Neural cell (in vitro differentiated cells): Measurements from ENCODE around the gene HIGD1C. TPM values are rescaled to one million over a fixed set of nuclear protein-coding genes. Genes with fewer than 3 reads are reported as not detected.

ENCODE experiments used
- H2AFZ ChIP-seq: fragments of 200-600, 300-800 bp; sonication (generic), shearing (Covaris generic); 2 replicates; pipeline ENCODE4 v1.6.0; 2014; ENCODE audit warnings: low read depth, mild to moderate bottlenecking, antibody characterized with exemption, low read length, moderate library complexity
- H3F3A ChIP-seq: fragments of 200-600 bp; shearing (Covaris generic); 2 replicates; pipeline ENCODE4 v1.6.1; 2016; ENCODE audit warnings: mild to moderate bottlenecking, moderate library complexity, mixed read lengths, antibody characterized with exemption, low read length; ENCODE audit not compliant: insufficient read depth, poor library complexity, severe bottlenecking
- H3K27ac ChIP-seq: fragments of 200-600, 300-800 bp; sonication (generic), shearing (Covaris generic); 2 replicates; pipeline ENCODE4 v1.5.1; 2014; ENCODE audit warnings: mild to moderate bottlenecking, low read length, moderate library complexity
- H3K27me3 ChIP-seq: fragments of 300-800, 200-600 bp; sonication (generic), shearing (Covaris generic); 2 replicates; pipeline ENCODE4 v1.6.0; 2014; ENCODE audit warnings: mild to moderate bottlenecking, low read depth, low read length, moderate library complexity; ENCODE audit not compliant: insufficient read depth
- H3K36me3 ChIP-seq: fragments of 300-800, 200-600 bp; sonication (generic), shearing (Covaris generic); 2 replicates; pipeline ENCODE4 v1.5.1; 2014; ENCODE audit warnings: mild to moderate bottlenecking, antibody characterized with exemption, low read length, moderate library complexity; ENCODE audit not compliant: insufficient read depth
- H3K4me2 ChIP-seq: fragments of 300-800, 200-600 bp; sonication (generic), shearing (Covaris generic); 2 replicates; pipeline ENCODE4 v1.6.0; 2014; ENCODE audit warnings: mild to moderate bottlenecking, low read length
- H3K4me3 ChIP-seq: fragments of 300-800, 200-600 bp; sonication (generic), shearing (Covaris generic); 2 replicates; pipeline ENCODE4 v1.5.1; 2014; ENCODE audit warnings: mild to moderate bottlenecking, low read length, moderate library complexity
- H3K79me2 ChIP-seq: fragments of 200-600 bp; shearing (Covaris generic); replicated peaks from 2 replicates; pipeline ENCODE4 v1.6.0; 2014; ENCODE audit warnings: mild to moderate bottlenecking, low read length, moderate library complexity; ENCODE audit not compliant: insufficient read depth
- H3K9ac ChIP-seq: fragments of 300-800, 200-600 bp; sonication (generic), shearing (Covaris generic); 2 replicates; pipeline ENCODE4 v1.6.1; 2016; ENCODE audit warnings: mild to moderate bottlenecking, low read length, mixed read lengths
- H3K9me2 ChIP-seq: fragments of 200-600 bp; shearing (Covaris generic); 2 replicates; pipeline ENCODE4 v1.6.1; 2016; ENCODE audit warnings: mild to moderate bottlenecking, low read length, mixed read lengths; ENCODE audit not compliant: insufficient read depth
- H3K9me3 ChIP-seq: fragments of 200-600, 300-800 bp; sonication (generic), shearing (Covaris generic); 2 replicates; pipeline ENCODE4 v1.6.1; 2016; ENCODE audit warnings: mild to moderate bottlenecking, mixed run types, low read length, moderate library complexity, mixed read lengths
- H4K20me1 ChIP-seq: fragments of 200-600 bp; shearing (Covaris generic); 2 replicates; pipeline ENCODE4 v1.6.1; 2016; ENCODE audit warnings: mild to moderate bottlenecking, mixed run types; ENCODE audit not compliant: insufficient read depth
- EP300 ChIP-seq: fragments of 450-650 bp; conservative IDR thresholded peaks from 2 replicates; pipeline ENCODE4 v1.6.1; 2014; ENCODE audit warnings: antibody characterized with exemption, mild to moderate bottlenecking, moderate library complexity; ENCODE audit not compliant: poor library complexity, severe bottlenecking
- EZH2 ChIP-seq: fragments of 200-600, 300-800 bp; shearing (Covaris generic), sonication (generic); IDR thresholded peaks from 2 replicates; pipeline ENCODE4 v1.6.1; 2014; ENCODE audit warnings: antibody characterized with exemption, low read length, borderline replicate concordance, mild to moderate bottlenecking; ENCODE audit not compliant: insufficient read depth, poor library complexity, severe bottlenecking
- MXI1 ChIP-seq: fragments of 450-650 bp; conservative IDR thresholded peaks from 2 replicates; pipeline ENCODE4 v1.6.1; 2014; ENCODE audit warnings: antibody characterized with exemption, mild to moderate bottlenecking; ENCODE audit not compliant: poor library complexity, severe bottlenecking
- POLR2AphosphoS5 ChIP-seq: IDR thresholded peaks from 2 replicates; pipeline ENCODE4 v1.6.1; 2012
- RAD21 ChIP-seq: fragments of 450-650 bp; conservative IDR thresholded peaks from 2 replicates; pipeline ENCODE4 v1.6.1; 2014; ENCODE audit warnings: antibody characterized with exemption, mild to moderate bottlenecking, moderate library complexity
- SMC3 ChIP-seq: fragments of 450-650 bp; conservative IDR thresholded peaks from 2 replicates; pipeline ENCODE4 v1.6.1; 2014; ENCODE audit warnings: antibody characterized with exemption, mild to moderate bottlenecking, moderate library complexity; ENCODE audit not compliant: poor library complexity
- TAF1 ChIP-seq: IDR thresholded peaks from 2 replicates; pipeline ENCODE4 v1.6.1; 2012; ENCODE audit warnings: low read depth
- polyA plus RNA-seq: library from polyadenylated mRNA; depleted of rRNA; stranded (reverse); fragments of >200 nt; gene quantifications from 2 replicates; pipeline ENCODE4 v1.2.3, GENCODE V29; 2014
- TF ChIP-seq, protein P1 (sequence below): IDR thresholded peaks from 2 replicates; pipeline ENCODE4 v1.6.1; 2012; ENCODE audit warnings: borderline replicate concordance
- TF ChIP-seq, protein P2 (sequence below): fragments of 450-650 bp; IDR thresholded peaks from 2 replicates; pipeline ENCODE4 v1.5.1; 2014; ENCODE audit warnings: antibody characterized with exemption, mild to moderate bottlenecking, moderate library complexity; ENCODE audit not compliant: poor library complexity, severe bottlenecking

HIGD1C gene
- polyA plus RNA-seq, 1 donor from 2014 or later = not detected

DNA sequence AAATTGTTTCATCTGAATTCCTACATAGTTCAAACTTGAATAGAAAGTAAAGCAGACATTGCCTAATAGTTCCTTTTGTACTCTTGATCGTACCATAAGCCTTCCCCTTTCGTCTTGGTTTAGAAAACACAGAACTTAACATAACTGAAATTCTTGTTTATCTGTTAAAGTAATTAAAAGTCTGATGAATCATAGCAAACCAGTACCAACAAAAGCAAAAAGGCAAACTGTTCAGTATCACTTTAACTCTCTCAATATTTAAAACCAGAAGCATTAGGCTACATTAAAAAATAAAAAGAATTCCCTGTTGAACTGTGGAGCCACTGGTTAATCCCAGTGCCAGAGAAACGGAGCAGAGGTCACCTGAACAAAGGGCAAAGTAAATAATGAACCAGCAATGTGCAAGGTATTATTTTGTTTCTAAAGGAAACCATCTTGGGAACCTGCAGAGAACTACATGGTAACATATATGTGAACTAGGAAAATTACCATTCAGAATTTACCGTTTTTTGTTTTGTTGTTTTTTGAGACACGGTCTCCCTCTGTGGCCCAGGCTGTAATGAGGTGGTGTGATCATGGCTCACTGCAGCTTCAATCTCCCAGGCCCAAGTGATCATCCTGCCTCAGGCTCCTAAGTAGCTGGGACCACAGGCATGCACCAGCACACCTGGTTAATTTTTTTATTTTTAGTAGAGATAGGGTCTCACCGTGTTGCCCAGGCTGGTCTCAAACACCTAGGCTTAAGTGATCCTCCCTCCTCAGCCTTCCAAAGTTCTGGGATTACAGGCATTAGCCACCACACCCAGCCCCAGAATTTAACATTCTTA is 17.1 kb upstream of the HIGD1C start:
- Histone ChIP-seq H3K4me3 (no peak overlapping the region), H3K9me3 (no peaks in the 10 kb centered on the region), H3K9ac (no peak overlapping the region), H2AFZ (no peak overlapping the region), H3F3A (no peaks in the 10 kb centered on the region), H3K9me2 (no peaks in the 10 kb centered on the region), H3K4me2 (no peak overlapping the region), H3K36me3 (no peaks in the 10 kb centered on the region), H3K27me3 (no peaks in the 10 kb centered on the region), H3K27ac (no peak overlapping the region), H3K79me2 (no peaks in the 10 kb centered on the region), H4K20me1 (no peaks in the 10 kb centered on the region)
- TF ChIP-seq, protein P1, sequence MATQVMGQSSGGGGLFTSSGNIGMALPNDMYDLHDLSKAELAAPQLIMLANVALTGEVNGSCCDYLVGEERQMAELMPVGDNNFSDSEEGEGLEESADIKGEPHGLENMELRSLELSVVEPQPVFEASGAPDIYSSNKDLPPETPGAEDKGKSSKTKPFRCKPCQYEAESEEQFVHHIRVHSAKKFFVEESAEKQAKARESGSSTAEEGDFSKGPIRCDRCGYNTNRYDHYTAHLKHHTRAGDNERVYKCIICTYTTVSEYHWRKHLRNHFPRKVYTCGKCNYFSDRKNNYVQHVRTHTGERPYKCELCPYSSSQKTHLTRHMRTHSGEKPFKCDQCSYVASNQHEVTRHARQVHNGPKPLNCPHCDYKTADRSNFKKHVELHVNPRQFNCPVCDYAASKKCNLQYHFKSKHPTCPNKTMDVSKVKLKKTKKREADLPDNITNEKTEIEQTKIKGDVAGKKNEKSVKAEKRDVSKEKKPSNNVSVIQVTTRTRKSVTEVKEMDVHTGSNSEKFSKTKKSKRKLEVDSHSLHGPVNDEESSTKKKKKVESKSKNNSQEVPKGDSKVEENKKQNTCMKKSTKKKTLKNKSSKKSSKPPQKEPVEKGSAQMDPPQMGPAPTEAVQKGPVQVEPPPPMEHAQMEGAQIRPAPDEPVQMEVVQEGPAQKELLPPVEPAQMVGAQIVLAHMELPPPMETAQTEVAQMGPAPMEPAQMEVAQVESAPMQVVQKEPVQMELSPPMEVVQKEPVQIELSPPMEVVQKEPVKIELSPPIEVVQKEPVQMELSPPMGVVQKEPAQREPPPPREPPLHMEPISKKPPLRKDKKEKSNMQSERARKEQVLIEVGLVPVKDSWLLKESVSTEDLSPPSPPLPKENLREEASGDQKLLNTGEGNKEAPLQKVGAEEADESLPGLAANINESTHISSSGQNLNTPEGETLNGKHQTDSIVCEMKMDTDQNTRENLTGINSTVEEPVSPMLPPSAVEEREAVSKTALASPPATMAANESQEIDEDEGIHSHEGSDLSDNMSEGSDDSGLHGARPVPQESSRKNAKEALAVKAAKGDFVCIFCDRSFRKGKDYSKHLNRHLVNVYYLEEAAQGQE = no peak
- no peak for TF ChIP-seq MXI1
- TF ChIP-seq TAF1 = no peak
- no peak for TF ChIP-seq RAD21
- TF ChIP-seq, protein P2, sequence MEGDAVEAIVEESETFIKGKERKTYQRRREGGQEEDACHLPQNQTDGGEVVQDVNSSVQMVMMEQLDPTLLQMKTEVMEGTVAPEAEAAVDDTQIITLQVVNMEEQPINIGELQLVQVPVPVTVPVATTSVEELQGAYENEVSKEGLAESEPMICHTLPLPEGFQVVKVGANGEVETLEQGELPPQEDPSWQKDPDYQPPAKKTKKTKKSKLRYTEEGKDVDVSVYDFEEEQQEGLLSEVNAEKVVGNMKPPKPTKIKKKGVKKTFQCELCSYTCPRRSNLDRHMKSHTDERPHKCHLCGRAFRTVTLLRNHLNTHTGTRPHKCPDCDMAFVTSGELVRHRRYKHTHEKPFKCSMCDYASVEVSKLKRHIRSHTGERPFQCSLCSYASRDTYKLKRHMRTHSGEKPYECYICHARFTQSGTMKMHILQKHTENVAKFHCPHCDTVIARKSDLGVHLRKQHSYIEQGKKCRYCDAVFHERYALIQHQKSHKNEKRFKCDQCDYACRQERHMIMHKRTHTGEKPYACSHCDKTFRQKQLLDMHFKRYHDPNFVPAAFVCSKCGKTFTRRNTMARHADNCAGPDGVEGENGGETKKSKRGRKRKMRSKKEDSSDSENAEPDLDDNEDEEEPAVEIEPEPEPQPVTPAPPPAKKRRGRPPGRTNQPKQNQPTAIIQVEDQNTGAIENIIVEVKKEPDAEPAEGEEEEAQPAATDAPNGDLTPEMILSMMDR = no peak
- no peak for TF ChIP-seq POLR2AphosphoS5
- TF ChIP-seq EZH2 = no peak
- TF ChIP-seq EP300 = no peak
- TF ChIP-seq SMC3 = no peak

DNA sequence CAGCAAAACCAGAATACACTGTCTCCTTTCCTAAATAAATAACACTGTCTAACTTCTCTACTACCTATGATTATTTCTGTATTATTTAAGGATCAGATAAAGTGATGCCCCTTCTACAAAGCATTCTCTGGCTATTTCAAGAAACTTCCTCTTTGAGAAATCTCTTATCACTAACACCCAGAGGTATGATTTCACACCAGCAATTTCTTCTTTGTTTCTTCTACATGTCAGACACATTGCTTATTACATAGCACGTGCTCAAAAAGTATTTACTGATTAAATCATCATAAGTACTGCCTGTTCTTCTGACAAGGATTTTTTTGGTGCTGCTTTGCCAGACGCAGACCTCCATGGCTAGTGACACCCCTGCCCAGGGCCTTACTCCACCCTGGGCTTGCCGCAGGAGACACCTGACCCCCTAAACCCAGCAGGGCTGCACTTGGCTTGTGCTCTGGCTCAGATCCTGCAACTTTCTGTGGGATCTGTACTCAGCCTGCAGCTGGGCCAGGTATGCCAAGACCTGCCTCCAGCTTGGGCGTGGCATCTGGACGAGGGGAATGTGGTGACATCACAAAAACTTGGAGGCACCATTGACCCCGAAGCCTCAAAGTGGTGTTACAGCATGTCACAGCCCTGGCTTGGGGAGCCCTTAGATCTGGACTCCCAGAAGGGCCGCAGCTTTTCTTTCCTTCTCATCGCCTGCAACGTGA is 15.4 kb upstream of the HIGD1C start:
- Histone ChIP-seq H3K27ac (no peak overlapping the region), H3K79me2 (no peaks in the 10 kb centered on the region), H3K27me3 (no peaks in the 10 kb centered on the region), H3F3A (no peaks in the 10 kb centered on the region), H4K20me1 (no peaks in the 10 kb centered on the region), H3K4me2 (no peak overlapping the region), H3K9me2 (no peaks in the 10 kb centered on the region), H3K4me3 (no peak overlapping the region), H3K9me3 (no peaks in the 10 kb centered on the region), H3K9ac (no peak overlapping the region), H3K36me3 (no peaks in the 10 kb centered on the region), H2AFZ (no peak overlapping the region)
- TF ChIP-seq EP300 = no peak
- no peak for TF ChIP-seq SMC3
- no peak for TF ChIP-seq POLR2AphosphoS5
- no peak for TF ChIP-seq EZH2
- no peak for TF ChIP-seq TAF1
- TF ChIP-seq, protein P1 = no peak
- TF ChIP-seq, protein P2 = no peak
